Activated CD4-positive, alpha-beta memory T cell treated with anti-CD3 and anti-CD28 coated beads for 36 hours (primary cell): ENCODE results near the gene RNU7-1. TPM values are rescaled to one million over a fixed set of nuclear protein-coding genes. Genes with fewer than 3 reads are reported as not detected.

Experiments used
- CTCF ChIA-PET: fragments of 350-600 bp; sonication (Branson Sonifier 250); formaldehyde crosslinking; loops from one replicate; lab custom pipeline; 2021; ENCODE audit warnings: antibody characterized with exemption, inconsistent platforms; lab: Charles Lee
- POLR2A ChIA-PET: fragments of 350-600 bp; sonication (Branson Sonifier 250); formaldehyde crosslinking; loops from one replicate; lab custom pipeline; 2021; ENCODE audit warnings: antibody characterized with exemption; lab: Charles Lee
- DNase-seq: peaks from one replicate; pipeline ENCODE4 v3.0.0-alpha.2; 2020
- H3K27ac Mint-ChIP-seq: one replicate; pipeline ENCODE4 v1.8.0; 2021; ENCODE audit warnings: mixed read lengths
- H3K27me3 Mint-ChIP-seq: one replicate; pipeline ENCODE4 v1.8.0; 2021; ENCODE audit warnings: mixed read lengths
- H3K36me3 Mint-ChIP-seq: one replicate; pipeline ENCODE4 v1.8.0; 2021; ENCODE audit warnings: mixed read lengths
- H3K4me1 Mint-ChIP-seq: one replicate; pipeline ENCODE4 v1.8.0; 2021; ENCODE audit warnings: low read depth, mixed read lengths
- H3K4me3 Mint-ChIP-seq: one replicate; pipeline ENCODE4 v1.8.0; 2021; ENCODE audit warnings: mild to moderate bottlenecking, mixed read lengths
- H3K9me3 Mint-ChIP-seq: one replicate; pipeline ENCODE4 v1.8.0; 2021; ENCODE audit warnings: mixed read lengths
- intact Hi-C: fragments of 100-400 bp; cut with micrococcal nuclease; formaldehyde crosslinking; loops from one replicate; pipeline ENCODE4 v1.15.1; 2023
- total RNA-seq, 2 experiments: library from RNA; stranded (reverse); gene quantifications; one replicate each; pipeline ENCODE4 v1.2.3, GENCODE V29; 2021

Gene RNU7-1
- total RNA-seq, 2 experiments from 2014 or later = not detected

- no peaks in the 10 kb centered on the region for H3K27me3 Mint-ChIP-seq
- H3K36me3 Mint-ChIP-seq = peaks cover 3% of the 10 kb centered on the region
- H3K9me3 Mint-ChIP-seq = no peaks in the 10 kb centered on the region
- POLR2A ChIA-PET = interaction anchor here (1.1 to 2.7 kb wide), 6 partner anchors 9 to 56 kb away, joined by 3 to 28 read pairs (median 6); partner anchors contain the start of genes C12orf57, RNU7-1 and SPSB2
- peak overlapping the region; percentile 84 for H3K4me3 Mint-ChIP-seq
- CTCF ChIA-PET = interaction anchor here (0.6 to 2.2 kb wide), 8 partner anchors 9 to 76 kb away, joined by 3 to 12 read pairs (median 4); partner anchors contain the start of genes C12orf57 and RNU7-1
- H3K27ac Mint-ChIP-seq = peak overlapping the region; percentile 89
- peaks cover 74% of the 10 kb centered on the region for H3K4me1 Mint-ChIP-seq
- intact Hi-C loops = loop anchor here (1.0 kb wide), 1 partner anchor 7 kb away; no protein-coding TSS in a partner anchor
- DNase-seq = no peak
Observed at GRCh38 chr12:6928703-6929407, 14.8 kb upstream of the RNU7-1 start.

- Mint-ChIP-seq H3K9me3 (no peaks in the 10 kb centered on the region), H3K36me3 (peaks cover 5% of the 10 kb centered on the region), H3K4me1 (peaks cover 72% of the 10 kb centered on the region), H3K4me3 (peak overlapping the region; percentile 84), H3K27me3 (no peaks in the 10 kb centered on the region), H3K27ac (peak overlapping the region; percentile 89)
- ChIA-PET CTCF (interaction anchor here (0.9 to 2.2 kb wide), 7 partner anchors 8 to 77 kb away, joined by 3 to 12 read pairs (median 4); partner anchors contain the start of gene SPSB2), POLR2A (interaction anchor here (1.2 to 2.7 kb wide), 4 partner anchors 8 to 22 kb away, joined by 5 to 28 read pairs (median 11); partner anchors contain the start of genes C12orf57 and RNU7-1)
- intact Hi-C loops = no loop called here
- no peak for DNase-seq
Observed at GRCh38 chr12:6929466-6930452, 13.9 kb upstream of the RNU7-1 start.

- Mint-ChIP-seq H3K27ac (peak overlapping the region; percentile 83), H3K36me3 (peaks cover 20% of the 10 kb centered on the region), H3K4me1 (peaks cover 68% of the 10 kb centered on the region), H3K9me3 (no peaks in the 10 kb centered on the region), H3K4me3 (no peak overlapping the region), H3K27me3 (no peaks in the 10 kb centered on the region)
- ChIA-PET POLR2A (interaction anchor here (2.7 kb wide), 1 partner anchor 11 kb away, joined by 14 read pairs; the partner anchor contains the start of genes C12orf57 and RNU7-1), CTCF (interaction anchor here (1.2 to 2.7 kb wide), 3 partner anchors 8 to 32 kb away, joined by 3 to 10 read pairs (median 8); no protein-coding TSS in a partner anchor)
- DNase-seq = no peak
- intact Hi-C loops = no loop called here
Observed at GRCh38 chr12:6932766-6933165, 10.8 kb upstream of the RNU7-1 start.

- H3K27ac Mint-ChIP-seq = peak overlapping the region; percentile 61
- intact Hi-C loops = no loop called here
- H3K4me1 Mint-ChIP-seq = peaks cover 65% of the 10 kb centered on the region
- DNase-seq = no peak
- peaks cover 18% of the 10 kb centered on the region for H3K36me3 Mint-ChIP-seq
- H3K4me3 Mint-ChIP-seq = no peak overlapping the region
- no peaks in the 10 kb centered on the region for H3K9me3 Mint-ChIP-seq
- ChIA-PET POLR2A (interaction anchor here (0.9 to 1.0 kb wide), 2 partner anchors 9 to 10 kb away, joined by 3 to 5 read pairs; partner anchors contain the start of genes C12orf57 and RNU7-1), CTCF (interaction anchor here (0.8 to 2.7 kb wide), 6 partner anchors 8 to 62 kb away, joined by 3 to 10 read pairs (median 4); partner anchors contain the start of genes C12orf57 and RNU7-1)
- no peaks in the 10 kb centered on the region for H3K27me3 Mint-ChIP-seq
Observed at GRCh38 chr12:6934110-6934509, 9.5 kb upstream of the RNU7-1 start.

GRCh38 chr12:6935371-6936193 is 8.0 kb upstream of the RNU7-1 start:
- Mint-ChIP-seq H3K36me3 (peaks cover 18% of the 10 kb centered on the region), H3K4me1 (peaks cover 54% of the 10 kb centered on the region), H3K4me3 (peak overlapping the region; percentile 76), H3K27me3 (no peaks in the 10 kb centered on the region), H3K9me3 (no peaks in the 10 kb centered on the region), H3K27ac (peak overlapping the region; percentile 94)
- DNase-seq = no peak
- intact Hi-C loops = loop anchor here (1.0 to 2.0 kb wide), 2 partner anchors 7 to 31 kb away; partner anchors contain the start of gene LRRC23
- CTCF ChIA-PET = interaction anchor here (1.2 to 3.3 kb wide), 7 partner anchors 8 to 64 kb away, joined by 3 to 17 read pairs (median 7); partner anchors contain the start of genes C12orf57, RNU7-1 and SPSB2
- POLR2A ChIA-PET = interaction anchor here (1.5 to 3.1 kb wide), 2 partner anchors 9 to 10 kb away, joined by 9 to 33 read pairs; partner anchors contain the start of genes C12orf57 and RNU7-1

GRCh38 chr12:6936194-6936635 is 7.4 kb upstream of the RNU7-1 start:
- CTCF ChIA-PET = interaction anchor here (0.6 to 5.1 kb wide), 8 partner anchors 8 to 63 kb away, joined by 3 to 63 read pairs (median 10); partner anchors contain the start of genes ENO2 and SPSB2
- peaks cover 18% of the 10 kb centered on the region for H3K36me3 Mint-ChIP-seq
- H3K4me3 Mint-ChIP-seq = peak overlapping the region; percentile 76
- H3K27ac Mint-ChIP-seq = peak overlapping the region; percentile 94
- H3K9me3 Mint-ChIP-seq = no peaks in the 10 kb centered on the region
- POLR2A ChIA-PET = interaction anchor here (0.6 to 3.2 kb wide), 6 partner anchors 8 to 45 kb away, joined by 3 to 33 read pairs (median 14); partner anchors contain the start of genes C12orf57, PTPN6 and RNU7-1
- intact Hi-C loops = loop anchor here (1.0 to 2.0 kb wide), 2 partner anchors 8 to 31 kb away; partner anchors contain the start of gene LRRC23
- DNase-seq = no peak
- peaks cover 49% of the 10 kb centered on the region for H3K4me1 Mint-ChIP-seq
- H3K27me3 Mint-ChIP-seq = no peaks in the 10 kb centered on the region

GRCh38 chr12:6936636-6937480 is 6.8 kb upstream of the RNU7-1 start:
- ChIA-PET POLR2A (interaction anchor here (0.6 to 3.2 kb wide), 17 partner anchors 8 to 171 kb away, joined by 3 to 33 read pairs (median 9); partner anchors contain the start of genes ATN1, C12orf57, CDCA3 and ENO2), CTCF (interaction anchor here (0.6 to 5.1 kb wide), 13 partner anchors 8 to 175 kb away, joined by 3 to 63 read pairs (median 8); partner anchors contain the start of genes ENO2 and SPSB2)
- Mint-ChIP-seq H3K4me1 (peaks cover 46% of the 10 kb centered on the region), H3K9me3 (no peaks in the 10 kb centered on the region), H3K27me3 (no peaks in the 10 kb centered on the region), H3K27ac (peak overlapping the region; percentile 94), H3K36me3 (peaks cover 18% of the 10 kb centered on the region), H3K4me3 (peak overlapping the region; percentile 76)
- DNase-seq = peak; percentile 82
- intact Hi-C loops = loop anchor here (1.0 to 2.0 kb wide), 2 partner anchors 9 to 32 kb away; partner anchors contain the start of gene LRRC23

GRCh38 chr12:6937481-6938352 is 5.9 kb upstream of the RNU7-1 start:
- POLR2A ChIA-PET = interaction anchor here (0.6 to 3.2 kb wide), 22 partner anchors 9 to 185 kb away, joined by 3 to 33 read pairs (median 5); partner anchors contain the start of genes ATN1, CDCA3, EMG1 and ENO2

More at GRCh38 chr12:6937481-6938352, 5.9 kb upstream of the RNU7-1 start:
- peak overlapping the region; percentile 76 for H3K4me3 Mint-ChIP-seq
- peak overlapping the region; percentile 94 for H3K27ac Mint-ChIP-seq
- intact Hi-C loops = loop anchor here (1.0 to 2.0 kb wide), 2 partner anchors 13 to 33 kb away; partner anchors contain the start of gene LRRC23
- H3K9me3 Mint-ChIP-seq = no peaks in the 10 kb centered on the region
- peaks cover 18% of the 10 kb centered on the region for H3K36me3 Mint-ChIP-seq
- H3K4me1 Mint-ChIP-seq = peaks cover 44% of the 10 kb centered on the region
- CTCF ChIA-PET = interaction anchor here (0.6 to 5.1 kb wide), 25 partner anchors 9 to 420 kb away, joined by 3 to 63 read pairs (median 5); partner anchors contain the start of genes ATN1, ENO2, MLF2 and SPSB2
- H3K27me3 Mint-ChIP-seq = no peaks in the 10 kb centered on the region
- DNase-seq = peak; percentile 96
